Fibroblast of the conjunctiva (primary cell): ENCODE data around the gene ASAP2.
"Not testable (repeated sequence)": the region's sequence is repeated elsewhere in the genome, so short reads cannot be mapped to it uniquely, and the experiment has no call there.

Experiments used
- DNase-seq: peaks from one replicate; pipeline ENCODE4 v3.0.0-alpha.2; 2010; ENCODE audit warnings: low read depth

The ASAP2 gene

DNA sequence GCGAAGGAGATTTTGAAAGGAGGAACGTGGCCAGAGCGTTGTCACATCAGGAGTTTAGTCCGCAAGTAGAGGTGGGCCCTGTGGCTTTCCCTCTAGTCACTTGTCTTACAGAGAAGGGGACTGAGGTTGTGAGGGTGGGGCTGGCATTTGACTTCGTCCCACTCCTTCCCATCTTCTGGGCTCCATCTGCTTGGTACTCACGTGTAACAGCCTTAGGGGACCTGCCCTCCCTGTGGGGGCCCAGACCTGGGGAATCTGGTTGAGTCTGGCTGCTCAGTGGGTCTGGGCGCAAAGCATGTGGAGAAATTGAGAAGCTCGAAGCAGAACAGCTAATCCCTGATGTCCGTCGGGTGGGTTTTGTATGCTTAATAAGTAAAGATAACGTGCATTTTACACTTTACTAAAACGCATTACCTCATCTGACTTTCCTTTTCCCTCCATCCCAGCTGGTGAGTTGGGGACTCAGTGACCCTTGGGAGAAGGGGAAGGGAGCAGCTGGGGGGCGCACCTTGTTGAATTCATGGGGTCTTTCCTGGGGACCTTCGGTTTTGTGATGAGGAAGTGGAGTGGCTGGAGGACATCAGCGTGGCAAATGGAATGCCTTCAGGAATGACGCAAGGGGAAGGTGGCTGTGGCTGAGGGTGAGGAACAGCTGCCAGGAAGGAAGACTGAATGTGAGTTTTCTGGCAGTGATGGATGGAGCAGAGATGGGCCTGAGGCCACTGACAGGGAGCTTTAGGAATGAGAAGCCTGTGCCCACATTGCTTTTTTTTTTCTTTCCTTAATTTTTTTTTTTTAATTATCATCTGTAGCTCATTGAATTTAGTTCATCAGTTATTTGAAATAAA is 44.8 kb downstream of the ASAP2 start:
- peak; percentile 61 for DNase-seq

DNA sequence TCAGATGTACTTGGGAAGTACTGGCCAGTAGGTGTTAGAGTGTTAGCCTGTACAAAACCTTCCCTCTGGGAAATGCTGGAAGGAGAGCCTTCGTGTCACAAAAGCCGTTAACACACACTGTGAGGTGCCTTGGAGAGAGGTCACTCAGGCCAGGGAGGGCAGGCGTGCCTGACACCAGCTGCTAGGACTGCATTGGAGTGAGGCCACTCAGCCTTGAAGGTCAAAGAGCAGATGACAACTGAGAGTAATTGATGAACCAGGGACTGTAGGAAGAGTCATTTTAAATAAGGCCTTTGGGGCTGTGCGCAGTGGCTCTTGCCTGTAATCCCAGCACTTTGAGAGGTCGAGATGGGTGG is 45.4 kb downstream of the ASAP2 start:
- no peak for DNase-seq

DNA sequence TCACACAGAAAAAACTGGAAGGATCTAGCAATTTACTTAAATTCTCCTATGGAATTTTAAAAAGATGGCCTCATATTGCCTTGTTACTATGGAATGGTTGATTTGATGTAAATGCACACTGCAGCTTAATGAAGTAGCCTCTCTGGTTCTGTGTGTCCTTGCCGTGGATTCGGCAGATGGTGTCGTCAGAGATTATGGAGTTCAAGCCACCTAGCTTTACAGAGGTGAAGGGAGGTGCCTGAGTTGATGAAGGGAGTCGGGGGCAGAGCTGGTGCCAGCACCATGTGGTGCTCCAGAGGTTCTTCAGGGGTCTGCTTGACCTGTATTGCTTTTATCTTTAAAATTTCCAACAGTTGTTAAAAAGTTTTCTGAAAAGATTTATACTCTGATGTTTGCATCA is 48.8 kb downstream of the ASAP2 start:
- DNase-seq: no peak

DNA sequence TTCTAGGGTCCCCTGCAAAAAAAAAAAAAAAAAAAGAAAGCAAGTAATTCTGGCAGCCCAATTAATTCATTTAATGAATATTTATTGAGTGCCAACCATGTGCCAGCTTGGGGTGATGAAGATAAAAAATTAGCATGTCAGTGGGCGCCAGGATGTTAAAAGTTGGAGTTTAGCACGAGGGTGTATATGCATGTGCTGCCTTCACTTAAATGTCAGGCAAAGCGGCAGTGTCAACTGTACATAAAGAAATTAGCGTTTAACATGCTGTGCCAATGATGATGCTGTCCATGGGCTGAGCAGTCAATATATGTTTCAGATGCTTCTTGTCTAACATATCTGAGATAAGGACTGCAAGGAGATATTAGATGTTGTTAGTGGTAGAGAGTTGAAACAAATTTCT is 49.5 kb downstream of the ASAP2 start:
- DNase-seq: no peak

DNA sequence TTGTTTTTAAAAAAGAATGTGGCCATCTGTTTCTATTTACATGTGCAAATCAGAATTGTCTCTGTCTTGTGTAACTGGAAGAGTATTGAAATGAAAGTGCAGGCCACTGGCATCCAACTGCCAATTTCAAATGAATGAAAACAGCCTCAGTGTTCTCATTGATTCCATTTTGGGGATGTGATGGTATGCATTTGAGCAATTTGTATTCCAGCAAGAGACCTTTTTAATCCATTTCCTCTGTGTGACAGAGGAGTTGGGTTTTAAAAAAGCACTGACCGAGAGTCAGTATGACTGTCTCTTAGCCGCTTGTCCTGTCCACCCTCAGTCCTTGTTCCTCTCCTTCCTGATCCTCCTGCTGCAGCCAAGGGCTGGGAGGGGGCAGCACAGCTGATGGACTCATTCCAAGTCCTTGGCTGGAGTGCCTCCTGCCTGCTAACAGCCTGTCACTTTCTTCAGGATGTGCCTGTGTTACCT is 50.0 kb downstream of the ASAP2 start:
- DNase-seq: peak; percentile 60

DNA sequence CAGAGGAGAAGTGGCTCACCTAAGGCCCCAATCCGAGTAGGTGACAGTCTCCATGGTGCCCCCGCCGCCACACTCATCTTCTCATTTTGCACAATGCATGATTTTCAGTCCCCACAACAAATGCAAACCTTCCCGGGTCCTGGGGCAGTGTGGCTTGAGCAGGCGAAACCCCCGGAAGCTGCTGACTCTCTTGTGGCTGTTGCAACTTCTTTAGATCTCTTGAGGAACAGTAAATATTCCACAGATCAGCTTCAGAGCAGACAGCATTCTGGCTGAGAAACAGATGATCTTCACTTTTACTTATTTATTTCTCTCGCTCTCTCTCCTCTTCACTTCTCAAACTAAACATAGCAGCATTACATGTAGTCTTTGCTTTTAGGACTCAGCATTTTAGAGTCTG is 51.9 kb downstream of the ASAP2 start:
- DNase-seq: no peak

DNA sequence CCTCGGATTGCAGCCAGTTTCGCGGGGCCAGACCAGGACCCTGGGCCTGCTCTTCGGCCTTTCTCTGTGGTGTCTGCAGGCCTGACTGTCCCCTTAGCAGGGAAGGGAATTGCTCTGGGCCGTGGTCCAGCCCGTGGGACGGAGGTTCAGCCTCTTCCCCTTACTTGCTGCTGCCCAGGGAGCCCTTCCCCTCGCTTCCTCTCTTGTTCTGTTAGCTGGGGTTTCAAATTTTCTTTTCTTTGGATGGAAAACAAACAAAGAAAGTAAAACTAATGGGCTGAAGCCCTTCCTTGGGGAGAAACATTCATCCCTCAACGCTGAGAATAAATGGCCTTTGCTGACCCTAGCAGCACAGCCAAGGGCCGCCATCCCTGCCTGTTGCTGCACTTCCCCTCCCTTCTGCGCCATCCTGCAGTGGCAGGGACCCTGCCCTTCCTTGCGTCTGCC is 52.4 kb downstream of the ASAP2 start:
- DNase-seq: no peak

DNA sequence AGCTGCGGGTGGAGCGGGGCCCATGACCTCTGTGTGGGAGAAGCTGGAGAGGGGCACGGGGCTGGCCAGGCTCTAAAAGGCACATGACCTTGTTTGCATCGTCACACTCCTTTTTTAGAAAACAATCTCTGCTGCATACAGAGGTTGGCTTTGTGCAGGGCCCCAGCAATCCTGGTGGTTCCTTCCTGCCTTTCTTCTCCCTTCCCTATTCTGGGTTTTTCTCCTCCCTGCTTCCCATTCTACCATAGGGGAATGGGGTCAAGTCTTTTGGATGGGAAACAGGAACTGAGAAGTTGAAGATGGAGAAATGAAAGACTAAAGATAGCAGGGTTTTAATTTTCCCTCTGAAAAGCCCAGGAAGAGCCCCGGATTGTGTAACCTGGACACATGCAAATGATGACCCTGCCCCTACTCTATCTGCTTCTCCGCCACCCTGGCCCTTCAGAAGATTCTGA is 53.9 kb downstream of the ASAP2 start:
- DNase-seq: no peak

DNA sequence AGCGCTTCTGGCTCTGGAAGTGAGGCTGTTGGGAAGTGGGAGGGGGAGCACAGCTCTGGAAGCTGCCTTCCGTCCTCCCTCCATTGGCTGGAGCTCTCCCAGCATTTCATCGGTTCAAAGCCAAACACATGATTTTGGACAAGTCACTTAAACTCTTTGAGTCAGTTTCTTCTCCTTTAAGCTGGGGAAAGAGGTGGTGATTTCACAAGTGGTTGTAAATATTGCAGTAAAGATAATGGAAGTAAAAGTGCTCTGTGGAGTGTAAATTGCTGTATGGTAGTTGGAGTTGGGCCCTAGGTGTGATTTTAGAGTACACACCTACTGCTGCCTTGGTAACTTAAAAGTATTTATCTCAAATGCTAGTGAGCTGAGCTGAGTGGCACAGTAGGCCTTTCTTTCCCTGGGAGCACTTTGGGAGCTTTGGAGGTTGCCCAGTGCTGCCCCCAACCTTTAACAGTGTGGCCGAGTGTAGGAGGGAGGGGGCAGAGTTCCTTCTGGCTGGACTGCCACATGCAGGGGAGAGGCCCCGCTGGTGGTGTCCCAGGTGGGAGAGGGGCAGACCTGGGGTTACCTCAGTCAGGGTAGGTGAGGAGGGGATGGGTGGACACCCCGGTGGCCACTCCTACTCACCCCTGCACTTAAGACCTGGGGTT is 54.7 kb downstream of the ASAP2 start:
- peak; percentile 71 for DNase-seq

DNA sequence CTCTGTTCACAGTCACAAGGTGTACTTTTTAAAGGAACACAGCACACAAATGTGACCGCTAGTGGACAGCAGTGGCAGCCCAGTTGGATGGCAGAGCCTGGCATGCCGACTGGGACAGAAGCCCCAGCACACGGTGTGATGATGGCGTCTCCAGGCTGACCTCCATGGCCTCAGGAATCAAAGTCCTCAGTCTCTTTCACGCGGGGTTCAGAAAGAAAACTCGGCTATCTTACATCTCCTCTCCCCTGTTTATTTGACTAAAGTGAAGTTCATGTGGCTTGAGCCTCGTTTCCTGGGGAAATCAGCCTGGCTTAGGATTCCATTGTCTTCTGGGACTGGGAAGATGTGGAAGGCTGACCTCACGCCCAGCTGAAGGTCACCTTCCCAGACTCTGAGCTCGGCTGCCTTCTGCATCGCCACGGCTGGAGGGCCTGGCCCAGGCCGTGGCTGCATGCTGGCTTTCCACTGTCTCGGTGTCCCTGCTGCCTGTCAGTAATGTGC is 56.1 kb downstream of the ASAP2 start:
- DNase-seq: no peak

DNA sequence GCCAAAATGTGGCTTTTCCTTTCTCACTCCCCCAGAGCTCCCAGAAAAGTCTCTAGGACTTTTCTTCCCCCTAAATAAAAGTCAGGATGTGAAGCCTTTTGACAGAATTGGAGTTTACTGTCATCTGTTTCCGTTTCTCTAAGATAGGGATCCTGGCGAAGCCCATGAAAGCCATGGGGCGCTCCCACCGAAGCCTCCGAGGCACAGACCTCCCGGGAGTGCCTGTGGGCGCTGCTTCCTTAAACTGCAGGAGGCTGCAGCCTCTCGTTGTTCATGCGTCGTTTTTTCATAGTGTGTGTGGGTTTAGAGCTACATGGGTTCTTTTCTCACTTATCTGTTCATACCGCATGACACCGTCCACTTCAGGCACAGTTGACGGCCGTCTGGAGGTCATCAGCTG is 56.8 kb downstream of the ASAP2 start:
- DNase-seq: no peak

DNA sequence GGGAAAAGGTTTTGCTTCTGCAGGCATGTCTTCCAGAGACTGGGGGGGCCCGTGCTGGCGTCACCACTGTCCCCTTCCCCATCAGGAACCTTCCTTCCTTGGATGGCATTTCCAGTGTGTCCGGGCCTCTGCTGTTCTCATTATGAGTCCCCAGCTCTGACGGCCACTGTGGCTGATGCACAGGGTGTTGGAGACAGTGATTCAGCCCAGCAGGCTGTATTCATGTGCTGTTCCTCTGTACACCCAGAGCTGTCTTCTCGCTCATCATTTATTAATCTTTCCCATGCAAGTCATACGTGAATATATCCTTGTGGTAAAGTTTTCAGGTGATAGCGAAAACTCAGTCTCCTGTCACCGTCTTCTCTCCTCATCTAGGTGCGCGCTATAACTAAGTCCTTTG is 57.7 kb downstream of the ASAP2 start:
- DNase-seq: no peak

DNA sequence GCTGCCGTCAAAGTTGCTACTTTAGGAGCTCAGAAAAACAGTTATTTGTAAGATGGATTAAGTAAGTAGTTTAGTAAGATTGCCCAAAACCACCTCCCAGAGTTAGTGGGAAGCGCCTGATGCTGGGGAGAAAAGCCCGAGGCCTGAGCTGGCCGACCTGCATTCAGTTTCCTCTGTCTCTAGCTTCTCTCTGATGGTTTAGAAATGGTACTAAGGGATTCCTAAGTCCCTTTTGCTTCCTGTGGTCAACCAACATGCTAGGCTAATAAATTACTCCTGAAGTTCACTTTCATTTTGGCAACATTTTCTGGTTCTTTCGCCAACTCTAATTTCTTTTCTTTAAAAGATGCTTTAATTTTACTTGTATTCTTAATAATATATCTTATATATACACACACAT is 60.1 kb downstream of the ASAP2 start:
- no peak for DNase-seq

DNA sequence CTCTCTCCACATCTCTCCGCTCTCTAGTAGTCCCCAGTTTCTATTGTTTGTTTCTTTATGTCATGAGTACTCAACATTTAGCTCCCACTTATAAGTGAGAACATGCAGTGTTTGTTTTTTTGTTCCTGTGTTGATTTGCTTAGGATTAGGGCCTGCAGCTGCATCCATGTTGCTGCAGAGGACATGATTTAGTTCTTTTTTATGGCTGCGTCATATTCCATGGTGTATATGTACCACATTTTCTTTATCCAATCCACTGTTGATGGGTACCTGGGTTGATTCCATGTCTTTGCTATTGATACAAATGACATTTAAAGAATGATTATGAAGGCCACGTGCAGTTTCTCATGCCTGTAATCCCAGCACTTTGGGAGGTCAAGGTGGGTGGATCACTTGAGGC is 60.7 kb downstream of the ASAP2 start:
- not testable (repeated sequence) for DNase-seq

DNA sequence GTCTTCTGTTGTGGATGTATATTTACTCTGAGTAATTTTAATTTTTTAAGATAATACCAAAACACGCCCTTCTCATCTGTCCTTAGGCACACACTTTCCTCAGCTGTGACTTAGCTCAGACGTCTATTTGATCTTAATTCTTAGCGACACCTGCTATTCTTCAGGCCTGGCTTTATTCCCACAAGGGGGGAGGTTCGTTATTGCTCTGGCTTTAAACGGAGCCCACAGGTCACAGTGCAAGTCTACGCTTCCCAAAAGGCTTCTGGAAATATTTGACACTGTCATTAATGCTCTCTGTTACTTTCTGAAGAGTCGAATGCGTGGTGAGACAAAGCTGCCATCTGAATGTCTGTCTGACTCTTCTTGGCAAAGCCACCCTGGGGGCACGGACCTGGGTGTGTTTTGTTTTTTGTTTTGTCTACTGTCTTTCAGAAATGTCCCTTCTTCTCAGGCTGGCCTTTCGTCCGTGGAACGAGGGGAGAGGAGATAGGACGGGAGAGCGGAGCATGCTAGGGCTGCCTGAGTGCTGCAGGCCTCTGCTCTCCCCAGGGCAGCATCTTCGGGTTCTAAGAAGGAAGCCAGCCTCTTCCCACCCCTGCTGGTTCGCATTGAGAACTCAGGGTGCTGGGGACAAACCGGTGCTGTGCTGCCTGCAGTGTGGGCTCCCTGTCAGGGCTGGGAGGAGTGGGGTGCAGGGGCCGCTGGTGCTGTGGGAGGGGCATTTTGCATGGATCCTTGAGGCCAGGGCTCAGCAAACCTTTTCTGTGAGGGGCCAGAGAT is 61.9 kb downstream of the ASAP2 start:
- no peak for DNase-seq

DNA sequence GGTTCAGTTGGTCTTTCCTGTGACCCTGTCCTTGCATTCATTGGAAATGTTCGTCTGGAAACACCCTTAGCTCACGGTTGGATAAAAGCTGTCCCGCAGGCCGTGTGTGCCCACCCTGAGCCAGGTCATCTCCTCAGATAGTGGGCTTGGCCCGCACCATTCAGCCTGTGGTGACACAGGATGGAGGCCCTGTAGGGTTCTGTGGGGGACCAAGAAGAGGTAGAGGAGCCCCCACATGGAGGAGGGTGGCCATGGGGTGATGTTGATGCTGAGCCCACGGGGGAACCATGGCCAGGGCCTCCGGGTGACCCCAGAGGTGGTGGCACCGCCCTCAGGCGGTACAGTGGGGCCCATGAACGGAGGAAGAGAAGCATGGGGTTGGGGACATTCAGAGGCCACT is 62.7 kb downstream of the ASAP2 start:
- no peak for DNase-seq

DNA sequence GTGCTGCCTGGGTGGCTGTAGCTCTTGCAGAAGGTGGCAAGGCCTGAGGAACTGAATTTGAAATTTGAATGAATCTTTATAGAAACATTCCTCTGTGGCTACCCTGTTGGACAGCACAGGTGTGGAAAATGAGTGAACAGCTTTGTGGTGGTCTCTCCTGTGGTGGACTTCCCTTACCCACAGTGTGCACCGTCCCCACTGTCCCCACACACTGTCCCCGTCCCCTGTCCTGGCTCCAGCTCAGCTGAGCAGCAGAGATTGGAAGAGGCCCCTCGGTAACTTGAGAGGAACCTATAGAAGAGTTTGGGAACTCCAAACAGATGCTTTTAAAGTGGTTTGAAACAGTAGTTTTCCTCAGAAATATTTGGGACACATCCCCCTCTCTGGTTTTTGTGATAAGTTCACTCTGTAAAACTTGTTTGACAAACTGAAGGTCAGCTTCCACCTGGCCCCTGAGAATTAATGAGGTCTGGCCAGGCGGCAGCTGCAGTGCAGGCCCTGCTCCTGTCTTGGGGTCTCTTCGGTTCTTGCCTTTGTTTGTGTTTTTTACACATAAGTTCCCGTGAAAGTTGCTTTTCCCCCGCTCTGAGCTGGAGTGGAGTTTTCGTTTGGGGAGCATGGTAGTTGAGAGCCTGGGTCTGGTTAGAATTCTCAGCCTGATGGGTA is 63.2 kb downstream of the ASAP2 start:
- DNase-seq: no peak

DNA sequence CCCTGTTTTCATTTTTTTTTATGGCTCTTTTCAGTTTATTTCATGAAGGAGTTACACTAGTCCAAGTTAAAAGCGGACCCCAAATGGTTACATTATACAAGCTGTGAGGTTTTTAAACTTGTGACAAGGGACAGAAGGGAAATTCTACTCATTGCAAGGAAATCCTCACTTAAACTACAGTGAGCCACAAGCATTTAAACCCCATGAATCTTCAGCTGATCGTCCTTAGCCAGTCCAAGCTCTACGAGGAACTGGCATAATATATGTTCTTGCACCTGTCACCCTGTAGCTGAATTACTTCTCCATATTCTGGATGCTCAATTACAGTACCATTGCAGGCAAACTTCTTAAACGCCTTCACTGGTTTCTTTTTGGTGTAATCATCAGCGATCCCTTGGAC is 64.5 kb downstream of the ASAP2 start:
- no peak for DNase-seq

DNA sequence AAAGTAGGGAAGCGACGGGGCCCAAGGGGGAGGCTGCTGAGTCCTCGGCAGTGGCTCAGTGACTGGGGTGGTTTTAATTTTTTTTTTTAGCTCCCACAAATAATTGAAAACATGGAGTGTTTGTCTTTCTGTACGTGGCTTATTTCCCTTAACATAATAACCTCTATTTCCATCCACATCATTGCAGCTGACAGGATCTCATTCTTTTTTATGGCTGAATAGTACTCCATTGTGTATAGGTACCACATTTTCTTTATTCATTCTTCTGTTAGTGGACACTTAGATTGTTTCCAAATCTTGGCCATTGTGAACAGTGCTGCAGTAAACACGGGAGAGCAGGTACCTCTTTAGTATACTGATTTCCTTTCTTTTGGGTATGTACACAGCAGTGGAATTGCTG is 65.1 kb downstream of the ASAP2 start:
- no peak for DNase-seq

DNA sequence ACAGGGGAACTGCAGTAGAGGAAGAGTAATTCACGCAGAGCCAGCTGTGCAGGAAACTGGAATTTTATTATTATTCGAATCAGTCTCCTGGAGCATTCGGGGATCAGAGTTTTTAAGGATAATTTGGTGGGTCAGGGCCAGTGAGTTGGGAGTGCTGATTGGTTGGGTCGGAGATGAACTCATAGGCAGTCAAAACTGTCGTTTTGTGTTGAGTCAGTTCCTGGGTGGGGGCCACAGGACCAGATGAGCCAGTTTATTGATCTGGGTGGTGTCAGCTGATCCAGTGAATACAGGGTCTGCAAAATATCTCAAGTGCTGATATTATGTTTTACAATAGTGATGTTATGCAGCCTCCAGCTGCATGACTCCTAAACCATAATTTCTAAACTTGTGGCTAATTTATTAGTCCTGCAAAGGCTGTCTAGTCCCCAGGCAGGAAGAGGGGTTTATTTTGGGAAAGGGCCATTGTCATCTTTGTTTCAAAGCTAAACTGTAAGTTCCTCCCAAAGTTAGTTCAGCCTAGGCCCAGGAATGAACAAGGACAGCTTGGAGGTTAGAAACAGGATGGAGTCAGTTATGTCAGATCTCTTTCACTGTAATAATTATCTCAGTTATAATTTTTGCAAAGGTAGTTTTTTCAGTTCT is 67.0 kb downstream of the ASAP2 start:
- no peak for DNase-seq

DNA sequence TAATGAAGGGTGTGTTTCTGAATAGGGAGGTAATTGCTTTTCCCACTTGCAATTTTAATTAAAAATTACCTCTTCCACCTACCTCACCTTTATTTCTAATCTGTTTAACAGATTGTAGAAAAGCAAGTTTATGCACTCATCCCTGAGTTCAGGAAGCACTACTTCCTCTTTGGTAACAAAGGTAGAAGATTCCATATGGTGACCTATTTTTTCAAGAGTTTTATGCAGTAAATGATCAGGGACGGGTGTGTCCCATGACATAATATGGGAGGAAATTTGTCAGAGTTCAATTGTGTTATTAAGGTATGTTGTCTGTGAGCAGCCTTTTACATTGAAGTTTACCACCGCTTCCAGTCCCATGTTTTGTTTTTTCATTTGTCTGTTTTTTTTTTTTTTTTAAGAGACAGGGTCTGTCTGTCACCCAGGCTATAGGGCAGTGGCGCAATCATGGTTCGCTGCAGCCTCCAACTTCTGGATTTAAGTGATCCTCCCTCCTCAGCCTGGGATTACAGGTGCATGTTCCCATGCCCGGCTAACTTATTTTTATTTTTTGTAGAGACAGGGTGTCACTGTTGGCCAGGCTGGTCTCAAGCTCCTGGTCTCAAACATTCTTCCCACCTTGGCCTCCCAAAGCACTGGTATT is 68.2 kb downstream of the ASAP2 start:
- DNase-seq: no peak
